Stimulated activated CD8-positive, alpha-beta memory T cell treated with anti-CD3 and anti-CD28 coated beads, Interleukin-15, amount 100 ng/mL, for 24 hours (primary cell): ENCODE results near the gene PIK3R6.
"Not testable (repeated sequence)": the region's sequence is repeated elsewhere in the genome, so short reads cannot be mapped to it uniquely, and the experiment has no call there.

Experiments used
- DNase-seq: peaks from one replicate; pipeline ENCODE4 v3.0.0-alpha.2; 2020; ENCODE audit warnings: low read depth

Gene PIK3R6

GRCh38 chr17:8825802-8826201 is 41.7 kb downstream of the PIK3R6 start:
- no peak for DNase-seq

- no peak for DNase-seq
Measured at GRCh38 chr17:8823279-8823678, 44.2 kb downstream of the PIK3R6 start.

GRCh38 chr17:8822401-8823035 is 45.0 kb downstream of the PIK3R6 start:
- no peak for DNase-seq

- no peak for DNase-seq
Measured at GRCh38 chr17:8821446-8822105, 45.9 kb downstream of the PIK3R6 start.

GRCh38 chr17:8820311-8821010 is 47.0 kb downstream of the PIK3R6 start:
- no peak for DNase-seq

GRCh38 chr17:8818654-8819330 is 48.7 kb downstream of the PIK3R6 start:
- DNase-seq = no peak

GRCh38 chr17:8818047-8818446 is 49.4 kb downstream of the PIK3R6 start:
- DNase-seq = no peak

- DNase-seq = no peak
Measured at GRCh38 chr17:8806926-8807550, 60.4 kb downstream of the PIK3R6 start.

- no peak for DNase-seq
Measured at GRCh38 chr17:8806253-8806925, 61.1 kb downstream of the PIK3R6 start.

- DNase-seq = not testable (repeated sequence)
Measured at GRCh38 chr17:8805396-8805795, 62.1 kb downstream of the PIK3R6 start.

- no peak for DNase-seq
Measured at GRCh38 chr17:8803531-8804420, 63.7 kb downstream of the PIK3R6 start.

- DNase-seq = no peak
Measured at GRCh38 chr17:8801135-8801840, 66.2 kb downstream of the PIK3R6 start.

- no peak for DNase-seq
Measured at GRCh38 chr17:8800656-8801055, 66.8 kb downstream of the PIK3R6 start.

GRCh38 chr17:8799570-8800212 is 67.8 kb downstream of the PIK3R6 start:
- no peak for DNase-seq

- DNase-seq = no peak
Measured at GRCh38 chr17:8798846-8799569, 68.5 kb downstream of the PIK3R6 start, which contains the start of gene MFSD6L. Gene MFSD6L (minus strand): TSS chr17:8799365. CDS start chr17:8799120, 245 bp downstream.

- DNase-seq = no peak
Measured at GRCh38 chr17:8798176-8798845, 69.2 kb downstream of the PIK3R6 start.

- DNase-seq = no peak
Measured at GRCh38 chr17:8797621-8798175, 69.8 kb downstream of the PIK3R6 start.

- DNase-seq = no peak
Measured at GRCh38 chr17:8794636-8795035, 72.8 kb downstream of the PIK3R6 start.
